B cell (primary cell): ENCODE measurements around the gene CALR3. TPM values are rescaled to one million over a fixed set of nuclear protein-coding genes. Genes with fewer than 3 reads are reported as not detected.

Source experiments
- ATAC-seq: fragments of 200-7000 bp; cut with Tn5 transposase; one replicate; pipeline ENCODE4 v1.10.0; 2021; ENCODE audit warnings: low read depth, mild to moderate bottlenecking, moderate number of reproducible peaks, moderate library complexity
- CTCF ChIA-PET: fragments of 350-600 bp; sonication (Branson Sonifier 250); formaldehyde crosslinking; loops from one replicate; lab custom pipeline; 2021; ENCODE audit warnings: antibody characterized with exemption, inconsistent platforms; lab: Charles Lee
- POLR2A ChIA-PET: fragments of 350-600 bp; sonication (Branson Sonifier 250); formaldehyde crosslinking; loops from one replicate; lab custom pipeline; 2021; ENCODE audit warnings: antibody characterized with exemption; lab: Charles Lee
- DNase-seq: peaks from one replicate; pipeline ENCODE4 v3.0.0; 2013
- H2AFZ ChIP-seq: 2 replicates; pipeline ENCODE4 v1.6.1; 2012; ENCODE audit warnings: mild to moderate bottlenecking, low read depth, low read length; ENCODE audit not compliant: insufficient read depth, poor library complexity, severe bottlenecking
- H3K27ac ChIP-seq, 2 donors: 1 replicate in 1 of 2; 2 replicates in 1 of 2; pipeline ENCODE4 v1.5.1; 2012 to 2013; ENCODE audit warnings: low read length in 2 of 2, mild to moderate bottlenecking in 2 of 2, moderate library complexity in 1 of 2
- H3K27me3 ChIP-seq, 4 experiments: fragments of 200-600 bp in 1 of 4; sonication (generic) in 1 of 4; replicated peaks in 1 of 4; 1 replicate in 2 of 4; 2 replicates in 2 of 4; pipeline versions ENCODE4 v1.6.1 to v1.7.0; 2013 to 2016; ENCODE audit warnings: low read length in 3 of 4, mild to moderate bottlenecking in 2 of 4, mixed read lengths in 1 of 4, moderate library complexity in 1 of 4; ENCODE audit not compliant: insufficient read depth in 4 of 4, control insufficient read depth in 3 of 4; ENCODE audit errors: control extremely low read depth in 1 of 4
- H3K36me3 ChIP-seq, 2 experiments: replicated peaks in 1 of 2; 1 replicate in 1 of 2; 2 replicates in 1 of 2; pipeline versions ENCODE4 v1.6.1 to v1.7.1; 2013; ENCODE audit warnings: low read length in 1 of 2; ENCODE audit not compliant: insufficient read depth in 2 of 2, control insufficient read depth in 1 of 2; ENCODE audit errors: control extremely low read depth in 1 of 2, extremely low read depth in 1 of 2
- H3K4me1 ChIP-seq, 2 donors: fragments of 200-600 bp in 1 of 2; sonication (generic) in 1 of 2; 1 replicate in 1 of 2; 2 replicates in 1 of 2; pipeline versions ENCODE4 v1.5.1 to v1.6.1; 2013 to 2017; ENCODE audit warnings: low read length in 2 of 2; ENCODE audit not compliant: control insufficient read depth in 2 of 2, insufficient read depth in 2 of 2
- H3K4me2 ChIP-seq: replicated peaks from 2 replicates; pipeline ENCODE3; 2012; ENCODE audit warnings: mild to moderate bottlenecking, low read depth, low read length; ENCODE audit not compliant: poor library complexity, severe bottlenecking
- H3K4me3 ChIP-seq, 5 experiments: fragments of 200-600 bp in 1 of 5; sonication (generic) in 1 of 5; 1 replicate in 3 of 5; 2 replicates in 2 of 5; pipeline versions ENCODE4 v1.5.1 to v1.7.0; 2011 to 2016; ENCODE audit warnings: low read length in 4 of 5, mild to moderate bottlenecking in 4 of 5, low read depth in 2 of 5, control low read depth in 1 of 5, moderate library complexity in 1 of 5; ENCODE audit not compliant: insufficient read depth in 1 of 5; ENCODE audit errors: control extremely low read depth in 1 of 5, extremely low read depth in 1 of 5
- H3K79me2 ChIP-seq: fragments of 200-600 bp; sonication (generic); one replicate; pipeline ENCODE4 v1.6.0; 2016; ENCODE audit warnings: low read length; ENCODE audit not compliant: control insufficient read depth, insufficient read depth
- H3K9ac ChIP-seq: fragments of 200-600 bp; sonication (generic); 2 replicates; pipeline ENCODE4 v1.6.1; 2017; ENCODE audit warnings: mild to moderate bottlenecking, low read length, moderate library complexity
- H3K9me3 ChIP-seq, 3 donors: one replicate each; pipeline versions ENCODE4 v1.6.1 to v1.7.1; 2013; ENCODE audit warnings: low read length in 2 of 3; ENCODE audit not compliant: control insufficient read depth in 2 of 3, insufficient read depth in 1 of 3; ENCODE audit errors: control extremely low read depth in 1 of 3
- H4K20me1 ChIP-seq: 2 replicates; pipeline ENCODE4 v1.6.0; 2012; ENCODE audit warnings: mild to moderate bottlenecking, low read length; ENCODE audit not compliant: insufficient read depth, control insufficient read depth, poor library complexity, severe bottlenecking
- H3K27ac Mint-ChIP-seq: one replicate; pipeline ENCODE4 v1.8.0; 2021; ENCODE audit warnings: mixed read lengths
- H3K27me3 Mint-ChIP-seq: one replicate; pipeline ENCODE4 v1.8.0; 2021; ENCODE audit warnings: mixed read lengths
- H3K4me1 Mint-ChIP-seq: one replicate; pipeline ENCODE4 v1.8.0; 2021; ENCODE audit warnings: mixed read lengths
- H3K4me3 Mint-ChIP-seq: one replicate; pipeline ENCODE4 v1.8.0; 2021; ENCODE audit warnings: mixed read lengths
- H3K9me3 Mint-ChIP-seq: one replicate; pipeline ENCODE4 v1.8.0; 2022; ENCODE audit warnings: mixed read lengths; ENCODE audit not compliant: insufficient read depth
- CTCF ChIP-seq: fragments of 200-600 bp; IDR thresholded peaks from one replicate; pipeline ENCODE4 v1.8.0; 2022; ENCODE audit warnings: antibody characterized with exemption, mild to moderate bottlenecking
- EZH2 ChIP-seq: IDR thresholded peaks from 2 replicates; pipeline ENCODE4 v1.6.1; 2012; ENCODE audit warnings: borderline replicate concordance, low read depth, mild to moderate bottlenecking, moderate library complexity, low read length; ENCODE audit not compliant: insufficient read depth, poor library complexity, severe bottlenecking
- WGBS: methylation state at CpG from one replicate; pipeline ENCODE4 v1.1.5; 2013; ENCODE audit warnings: missing lambda C conversion rate; ENCODE audit not compliant: insufficient coverage; 5-methylcytosine and 5-hydroxymethylcytosine counted together
- intact Hi-C: fragments of 100-400 bp; cut with micrococcal nuclease; formaldehyde crosslinking; loops from one replicate; pipeline ENCODE4 v1.10.0; 2022
- polyA plus RNA-seq: library from polyadenylated mRNA; depleted of rRNA; stranded (reverse); fragments of >200 nt; gene quantifications from 2 replicates; pipeline ENCODE4 v1.2.3, GENCODE V29; 2012
- total RNA-seq, 2 donors: library from RNA; stranded (reverse); fragments of 120-200 nt in 1 of 2; gene quantifications; 1 replicate in 1 of 2; 2 replicates in 1 of 2; pipeline versions ENCODE4 v1.2.3 to v1.2.4, GENCODE V29; 2013 to 2022

Gene CALR3
- total and polyA plus RNA-seq, 2 donors (not counting 1 experiment from before 2014, with no cell fraction given) = 0.44 TPM; not detected in 1

- Histone ChIP-seq H3K4me3 (peak overlapping the region; percentile 76 to 90 (median 88)), H3K27ac (peak overlapping the region in 1 of 2 donors; percentile 77), H3K27me3 (no peaks in the 10 kb centered on the region), H3K79me2 (peaks cover 91% of the 10 kb centered on the region), H3K4me1 (peaks cover 29 to 52% of the 10 kb centered on the region in 2 donors), H4K20me1 (peaks cover 56% of the 10 kb centered on the region), H3K36me3 (peaks cover 0 to 24% of the 10 kb centered on the region in 2 experiments), H3K4me2 (peak overlapping the region; percentile 79), H3K9ac (peak overlapping the region; percentile 80), H3K9me3 (no peaks in the 10 kb centered on the region), H2AFZ (peak overlapping the region; percentile 90)
- Mint-ChIP-seq H3K27me3 (no peaks in the 10 kb centered on the region), H3K4me1 (peaks cover 56% of the 10 kb centered on the region), H3K27ac (peak overlapping the region; percentile 78), H3K4me3 (peak overlapping the region; percentile 91), H3K9me3 (no peaks in the 10 kb centered on the region)
- DNase-seq = no peak
- POLR2A ChIA-PET = interaction anchor here (0.6 to 1.0 kb wide), 4 partner anchors 45 to 171 kb away, joined by 3 to 6 read pairs (median 4); no protein-coding TSS in a partner anchor
- intact Hi-C loops = loop anchor here (1.0 to 5.0 kb wide), 8 partner anchors 31 to 344 kb away; partner anchors contain the start of genes AP1M1, C19orf44, CALR3 and MED26
- ATAC-seq = no peak
- CTCF ChIA-PET = no interaction called here
- TF ChIP-seq CTCF (no peak), EZH2 (no peak)
- WGBS = 3% methylated on average over 28 of the region's 29 CpGs
Observed at GRCh38 chr19:16541526-16542044, 45.6 kb upstream of the CALR3 start.

GRCh38 chr19:16540948-16541347 is 45.0 kb upstream of the CALR3 start:
- peak overlapping the region; percentile 78 for H3K27ac Mint-ChIP-seq
- Histone ChIP-seq H3K4me1 (peaks cover 29 to 52% of the 10 kb centered on the region in 2 donors), H4K20me1 (peaks cover 62% of the 10 kb centered on the region), H3K9me3 (no peaks in the 10 kb centered on the region), H3K79me2 (peaks cover 94% of the 10 kb centered on the region), H3K4me2 (peak overlapping the region; percentile 79), H3K4me3 (peak overlapping the region in 4 of 5 experiments; percentile 76 to 90 (median 89)), H3K36me3 (peaks cover 0 to 29% of the 10 kb centered on the region in 2 experiments), H3K9ac (peak overlapping the region; percentile 80), H2AFZ (no peak overlapping the region), H3K27ac (no peak overlapping the region), H3K27me3 (no peaks in the 10 kb centered on the region)
- no peak for DNase-seq
- WGBS = 89% methylated on average over 12 of the region's 12 CpGs
- ChIA-PET POLR2A (interaction anchor here (0.6 to 1.0 kb wide), 2 partner anchors 86 to 1968 kb away, joined by 6 read pairs; no protein-coding TSS in a partner anchor), CTCF (no interaction called here)
- H3K9me3 Mint-ChIP-seq = no peaks in the 10 kb centered on the region
- intact Hi-C loops = loop anchor here (5.0 kb wide), 1 partner anchor 344 kb away; the partner anchor contains the start of gene AP1M1
- peaks cover 56% of the 10 kb centered on the region for H3K4me1 Mint-ChIP-seq
- no peak for TF ChIP-seq CTCF
- no peak for TF ChIP-seq EZH2
- no peaks in the 10 kb centered on the region for H3K27me3 Mint-ChIP-seq
- no peak for ATAC-seq
- peak overlapping the region; percentile 91 for H3K4me3 Mint-ChIP-seq
